ENCODE measurements around the gene STAB1. TPM values are rescaled to one million over a fixed set of nuclear protein-coding genes. Genes with fewer than 3 reads are reported as not detected.
A peak's percentile ranks its signal among the peaks of the same experiment; 100 is the strongest.

The STAB1 gene
- total and polyA plus RNA-seq, 2 donors (not counting 1 experiment from before 2014, with no cell fraction given): under 0.01 to 0.09 TPM

- H2AFZ ChIP-seq (ENCODE audit: low read length): no peak overlapping the region
- no peaks in the 10 kb centered on the region for H4K20me1 ChIP-seq (ENCODE audit: control insufficient read depth, extremely low read depth, insufficient read depth, low read length)
- DNase-seq (ENCODE audit: low read depth in 2 of 2): peak; percentile 56 to 89
- H3K27ac ChIP-seq (ENCODE audit: insufficient read depth, low read length): peak overlapping the region; percentile 28
- H3K9ac ChIP-seq (ENCODE audit: insufficient read depth, low read length): no peak overlapping the region
- peaks cover 30% of the 10 kb centered on the region for H3K4me1 ChIP-seq (ENCODE audit: control insufficient read depth, extremely low read depth, insufficient read depth, low read length)
- peaks cover 25% of the 10 kb centered on the region for H3K79me2 ChIP-seq (ENCODE audit: control insufficient read depth, insufficient read depth, low read length)
- no peak for TF ChIP-seq EZH2 (IDR thresholded peaks at IDR 0.05; ENCODE audit: low read length, missing control alignments)
- TF ChIP-seq CTCF (conservative IDR thresholded peaks at IDR 0.05 in 1 of 2, IDR thresholded peaks at IDR 0.05 in 1 of 2; ENCODE audit: low read depth in 1 of 2, low read length in 2 of 2): no peak
- no peaks in the 10 kb centered on the region for H3K9me3 ChIP-seq (ENCODE audit: control insufficient read depth, insufficient read depth, low read depth, low read length)
- H3K27me3 ChIP-seq (ENCODE audit: control insufficient read depth, insufficient read depth, low read length): no peaks in the 10 kb centered on the region
- H3K4me3 ChIP-seq (replicated peaks in 1 of 4; ENCODE audit: control extremely low read depth in 1 of 4, insufficient read depth in 1 of 4, low read depth in 3 of 4, low read length in 4 of 4): no peak overlapping the region
- peaks cover 18% of the 10 kb centered on the region for H3K36me3 ChIP-seq (ENCODE audit: control insufficient read depth, insufficient read depth, low read length)
- H3K4me2 ChIP-seq (ENCODE audit: extremely low read depth, insufficient read depth, low read length): peak overlapping the region; percentile 8
Measured at GRCh38 chr3:52529376-52530333, 34.5 kb downstream of the STAB1 start.

- no peaks in the 10 kb centered on the region for H3K9me3 ChIP-seq (ENCODE audit: control insufficient read depth, insufficient read depth, low read depth, low read length)
- DNase-seq (ENCODE audit: low read depth in 2 of 2): no peak
- no peaks in the 10 kb centered on the region for H3K27me3 ChIP-seq (ENCODE audit: control insufficient read depth, insufficient read depth, low read length)
- H3K27ac ChIP-seq (ENCODE audit: insufficient read depth, low read length): no peak overlapping the region
- H3K4me2 ChIP-seq (ENCODE audit: extremely low read depth, insufficient read depth, low read length): no peak overlapping the region
- peaks cover 26% of the 10 kb centered on the region for H3K4me1 ChIP-seq (ENCODE audit: control insufficient read depth, extremely low read depth, insufficient read depth, low read length)
- peaks cover 14% of the 10 kb centered on the region for H3K36me3 ChIP-seq (ENCODE audit: control insufficient read depth, insufficient read depth, low read length)
- H3K79me2 ChIP-seq (ENCODE audit: control insufficient read depth, insufficient read depth, low read length): peaks cover 25% of the 10 kb centered on the region
- TF ChIP-seq EZH2 (IDR thresholded peaks at IDR 0.05; ENCODE audit: low read length, missing control alignments): no peak
- TF ChIP-seq CTCF (conservative IDR thresholded peaks at IDR 0.05 in 1 of 2, IDR thresholded peaks at IDR 0.05 in 1 of 2; ENCODE audit: low read depth in 1 of 2, low read length in 2 of 2): no peak
- H3K9ac ChIP-seq (ENCODE audit: insufficient read depth, low read length): no peak overlapping the region
- H4K20me1 ChIP-seq (ENCODE audit: control insufficient read depth, extremely low read depth, insufficient read depth, low read length): no peaks in the 10 kb centered on the region
- H2AFZ ChIP-seq (ENCODE audit: low read length): no peak overlapping the region
- no peak overlapping the region for H3K4me3 ChIP-seq (replicated peaks in 1 of 4; ENCODE audit: control extremely low read depth in 1 of 4, insufficient read depth in 1 of 4, low read depth in 3 of 4, low read length in 4 of 4)
Measured at GRCh38 chr3:52530918-52531826, 36.0 kb downstream of the STAB1 start.
